Thyroid gland (tissue), 4 donors: ENCODE measurements around the gene ZNF804A. TPM values are rescaled to one million over a fixed set of nuclear protein-coding genes. Genes with fewer than 3 reads are reported as not detected.

ENCODE experiments used
- DNase-seq, 2 donors: peaks; one replicate each; pipeline ENCODE4 v3.0.0-alpha.2; 2019
- H3K27ac ChIP-seq, 3 donors: fragments of 200-600 bp; sonication (generic); 1 replicate in 2 of 3; 2 replicates in 1 of 3; pipeline ENCODE4 v1.5.1; 2016 to 2019; ENCODE audit warnings: mild to moderate bottlenecking in 1 of 3, moderate library complexity in 1 of 3
- H3K27me3 ChIP-seq: fragments of 200-600 bp; sonication (generic); one replicate; pipeline ENCODE4 v1.5.1; 2019
- H3K36me3 ChIP-seq, 2 donors: fragments of 200-600 bp; sonication (generic); one replicate each; pipeline ENCODE4 v1.5.1; 2016 to 2019
- H3K4me1 ChIP-seq, 2 donors: fragments of 200-600 bp; sonication (generic); one replicate each; pipeline ENCODE4 v1.5.1; 2017 to 2019
- H3K4me3 ChIP-seq, 3 donors: fragments of 200-600 bp; sonication (generic); replicated peaks in 1 of 3; 1 replicate in 2 of 3; 2 replicates in 1 of 3; pipeline ENCODE4 v1.5.1; 2016; ENCODE audit warnings: mild to moderate bottlenecking in 1 of 3
- H3K9me3 ChIP-seq: fragments of 200-600 bp; sonication (generic); one replicate; pipeline ENCODE4 v1.5.1; 2017
- CTCF ChIP-seq, 6 experiments: fragments of 200-600 bp in 3 of 6; fragments of 450-650 bp in 3 of 6; sonication (generic) in 3 of 6; IDR thresholded peaks; one replicate each; pipeline ENCODE4 v1.5.1; 2016 to 2019; ENCODE audit warnings: antibody characterized with exemption in 6 of 6, mild to moderate bottlenecking in 2 of 6, inconsistent platforms in 1 of 6, moderate library complexity in 1 of 6
- POLR2A ChIP-seq, 2 donors: fragments of 450-650 bp; IDR thresholded peaks; one replicate each; pipeline ENCODE4 v1.6.1; 2017; ENCODE audit warnings: antibody characterized with exemption in 2 of 2, mild to moderate bottlenecking in 2 of 2, moderate library complexity in 1 of 2
- WGBS, 2 donors: methylation state at CpG; one replicate each; pipeline ENCODE4 v1.1.5; 2017; 5-methylcytosine and 5-hydroxymethylcytosine counted together
- intact Hi-C: fragments of 100-400 bp; cut with DNase I; formaldehyde crosslinking; loops from one replicate; pipeline ENCODE4 v1.15.1; 2023
- total RNA-seq, 4 donors: library from RNA; depleted of rRNA; stranded (reverse); fragments of >200 nt; gene quantifications; one replicate each; pipeline ENCODE4 v1.2.3, GENCODE V29; 2016

ZNF804A gene
- total RNA-seq, 4 donors from 2014 or later: 0.49 to 1.2 TPM; not detected in 2

- H3K9me3 ChIP-seq: no peaks in the 10 kb centered on the region
- H3K4me1 ChIP-seq: no peaks in the 10 kb centered on the region
- H3K27me3 ChIP-seq: no peaks in the 10 kb centered on the region
- TF ChIP-seq CTCF (IDR thresholded peaks at IDR 0.05) (no peak), POLR2A (IDR thresholded peaks at IDR 0.05) (no peak)
- H3K36me3 ChIP-seq: no peaks in the 10 kb centered on the region
- H3K4me3 ChIP-seq: no peak overlapping the region
- no peak for DNase-seq
- H3K27ac ChIP-seq: no peak overlapping the region
- intact Hi-C loops: no loop called here
Measured at GRCh38 chr2:184589261-184589660, 9.1 kb upstream of the ZNF804A start.

GRCh38 chr2:184596819-184597411 is 1.4 kb upstream of the ZNF804A start:
- DNase-seq: no peak
- H3K9me3 ChIP-seq: no peaks in the 10 kb centered on the region
- no peak overlapping the region for H3K27ac ChIP-seq
- peaks cover 0 to 11% of the 10 kb centered on the region in 2 donors for H3K4me1 ChIP-seq
- no peak for TF ChIP-seq POLR2A (IDR thresholded peaks at IDR 0.05)
- no peak for TF ChIP-seq CTCF (IDR thresholded peaks at IDR 0.05)
- WGBS, 2 donors: 46 to 52% methylated on average over 5 of the region's 5 CpGs
- intact Hi-C loops: no loop called here
- no peak overlapping the region for H3K4me3 ChIP-seq
- no peaks in the 10 kb centered on the region for H3K27me3 ChIP-seq
- no peaks in the 10 kb centered on the region for H3K36me3 ChIP-seq

GRCh38 chr2:184597571-184597991 is 748 bp upstream of the ZNF804A start:
- Histone ChIP-seq H3K27ac (no peak overlapping the region), H3K9me3 (no peaks in the 10 kb centered on the region), H3K36me3 (no peaks in the 10 kb centered on the region), H3K27me3 (no peaks in the 10 kb centered on the region), H3K4me3 (peak overlapping the region in 2 of 3 donors; percentile 7 to 32), H3K4me1 (peaks cover 0 to 11% of the 10 kb centered on the region in 2 donors)
- WGBS, 2 donors: 4 to 5% methylated on average over 14 of the region's 14 CpGs
- peak; percentile 2 to 3 for DNase-seq
- TF ChIP-seq POLR2A (IDR thresholded peaks at IDR 0.05): no peak
- TF ChIP-seq CTCF (IDR thresholded peaks at IDR 0.05): no peak
- intact Hi-C loops: no loop called here

- no peak for DNase-seq
- Histone ChIP-seq H3K36me3 (no peaks in the 10 kb centered on the region), H3K27me3 (no peaks in the 10 kb centered on the region), H3K27ac (no peak overlapping the region), H3K4me3 (peak overlapping the region in 2 of 3 donors; percentile 7 to 32), H3K4me1 (peaks cover 0 to 11% of the 10 kb centered on the region in 2 donors), H3K9me3 (no peaks in the 10 kb centered on the region)
- intact Hi-C loops: no loop called here
- 1 to 2% methylated on average over 8 to 14 of the region's 19 CpGs for WGBS, 2 donors
- TF ChIP-seq POLR2A (IDR thresholded peaks at IDR 0.05) (no peak), CTCF (IDR thresholded peaks at IDR 0.05) (no peak)
Measured at GRCh38 chr2:184598002-184598315, 370 bp upstream of the ZNF804A start.

- H3K27ac ChIP-seq: no peak overlapping the region
Measured at GRCh38 chr2:184599054-184599871, 934 bp downstream of the ZNF804A start.

More at GRCh38 chr2:184599054-184599871, 934 bp downstream of the ZNF804A start:
- Histone ChIP-seq H3K4me1 (peaks cover 0 to 11% of the 10 kb centered on the region in 2 donors), H3K4me3 (peak overlapping the region in 1 of 3 donors; percentile 16), H3K27me3 (no peaks in the 10 kb centered on the region), H3K36me3 (no peaks in the 10 kb centered on the region), H3K9me3 (no peaks in the 10 kb centered on the region)
- intact Hi-C loops: no loop called here
- 50 to 51% methylated on average over 7 of the region's 7 CpGs for WGBS, 2 donors
- DNase-seq: no peak
- TF ChIP-seq POLR2A (IDR thresholded peaks at IDR 0.05): no peak
- TF ChIP-seq CTCF (IDR thresholded peaks at IDR 0.05): no peak
